A673 (cell line): ENCODE measurements around the gene TMEM91. TPM values are rescaled to one million over a fixed set of nuclear protein-coding genes. Genes with fewer than 3 reads are reported as not detected.

Source experiments
- BruUV-seq: library from RNA; stranded (reverse); fragments of 400-500 nt; replicated peaks from 2 replicates; lab custom pipeline; 2021; lab: Mats Ljungman, UMichigan
- CTCF ChIA-PET: fragments of 300-600 bp; sonication (Branson Sonifier 250); formaldehyde crosslinking; loops from one replicate; lab custom pipeline; 2022; ENCODE audit warnings: antibody characterized with exemption; lab: Charles Lee
- POLR2A ChIA-PET: fragments of 300-600 bp; sonication (Branson Sonifier 250); formaldehyde crosslinking; loops from one replicate; lab custom pipeline; 2022; ENCODE audit warnings: antibody characterized with exemption; ENCODE audit not compliant: low non-redundant PET; lab: Charles Lee
- DNase-seq: peaks from one replicate; pipeline ENCODE4 v3.0.0-alpha.2; 2015; ENCODE audit warnings: low spot score
- H3K27ac ChIP-seq: fragments of 200-600 bp; sonication (generic); 2 replicates; pipeline ENCODE4 v1.5.1; 2016; ENCODE audit warnings: mixed run types, low read depth, mild to moderate bottlenecking, mixed read lengths, antibody characterized with exemption, low read length; ENCODE audit not compliant: poor library complexity, severe bottlenecking
- H3K27me3 ChIP-seq: fragments of 200-600 bp; sonication (generic); replicated peaks from 2 replicates; pipeline ENCODE4 v1.6.1; 2017; ENCODE audit warnings: mixed run types, low read depth, mild to moderate bottlenecking, mixed read lengths, antibody characterized with exemption, low read length; ENCODE audit not compliant: insufficient read depth, poor library complexity
- H3K36me3 ChIP-seq: fragments of 200-600 bp; sonication (generic); 2 replicates; pipeline ENCODE4 v1.6.1; 2016; ENCODE audit warnings: mixed run types, mild to moderate bottlenecking, mixed read lengths, antibody characterized with exemption, low read length; ENCODE audit not compliant: insufficient read depth, poor library complexity, severe bottlenecking
- H3K4me1 ChIP-seq: fragments of 200-600 bp; sonication (generic); 2 replicates; pipeline ENCODE4 v1.6.1; 2017; ENCODE audit warnings: mixed run types, mild to moderate bottlenecking, mixed read lengths, antibody characterized with exemption, low read length; ENCODE audit not compliant: insufficient read depth, poor library complexity, severe bottlenecking
- H3K4me3 ChIP-seq: fragments of 200-600 bp; sonication (generic); 2 replicates; pipeline ENCODE4 v1.5.1; 2016; ENCODE audit warnings: low read depth, mixed run types, mild to moderate bottlenecking, mixed read lengths, low read length; ENCODE audit not compliant: poor library complexity, severe bottlenecking
- H3K9me3 ChIP-seq: fragments of 200-600 bp; sonication (generic); 2 replicates; pipeline ENCODE4 v1.6.1; 2016; ENCODE audit warnings: mixed run types, low read depth, mild to moderate bottlenecking, mixed read lengths, antibody characterized with exemption, low read length; ENCODE audit not compliant: poor library complexity, severe bottlenecking
- CTCF ChIP-seq: fragments of 300-800, 200-600 bp; sonication (generic); conservative IDR thresholded peaks from 2 replicates; pipeline ENCODE4 v1.5.1; 2017; ENCODE audit warnings: low read depth, mild to moderate bottlenecking, antibody characterized with exemption, low read length, moderate library complexity, mixed read lengths
- EZH2 ChIP-seq: fragments of 200-600 bp; sonication (generic); IDR thresholded peaks from 2 replicates; pipeline ENCODE4 v1.6.1; 2017; ENCODE audit warnings: borderline replicate concordance, low read depth, mild to moderate bottlenecking, mixed read lengths, antibody characterized with exemption, low read length; ENCODE audit not compliant: poor library complexity, severe bottlenecking
- intact Hi-C: fragments of 100-400 bp; cut with micrococcal nuclease; formaldehyde crosslinking; loops from one replicate; pipeline ENCODE4 v1.10.0; 2022; ENCODE audit not compliant: unreplicated experiment
- total RNA-seq: library from RNA; stranded (reverse); gene quantifications from 2 replicates; pipeline ENCODE4 v1.2.3, GENCODE V29; 2021

TMEM91 gene
- total RNA-seq, 1 experiment from 2014 or later: 4.9 TPM

- ChIA-PET POLR2A (no interaction called here), CTCF (no interaction called here)
- no peaks in the 10 kb centered on the region for H3K27me3 ChIP-seq
- H3K4me3 ChIP-seq: no peak overlapping the region
- peaks cover 10% of the 10 kb centered on the region for H3K4me1 ChIP-seq
- no peak overlapping the region for H3K27ac ChIP-seq
- TF ChIP-seq CTCF: no peak
- DNase-seq: no peak
- intact Hi-C loops: loop anchor here (10.0 kb wide), 1 partner anchor 349 kb away; no protein-coding TSS in a partner anchor
- H3K36me3 ChIP-seq: peaks cover 8% of the 10 kb centered on the region
- BruUV-seq: no TSS peak
- no peaks in the 10 kb centered on the region for H3K9me3 ChIP-seq
Observed at GRCh38 chr19:41395355-41395754, 19.0 kb downstream of the TMEM91 start.

GRCh38 chr19:41397086-41398049 is 21.0 kb downstream of the TMEM91 start, which contains the start of the genes BCKDHA and EXOSC5:
BCKDHA (plus strand) TSS chr19:41397818; CDS start chr19:41397828, 10 bp downstream.
EXOSC5 (minus strand) TSS chr19:41397359; CDS start chr19:41397328, 31 bp downstream.
- Histone ChIP-seq H3K4me3 (peak within 1 kb of the TSS; percentile 86), H3K36me3 (no peaks in the 10 kb centered on the region), H3K9me3 (no peaks in the 10 kb centered on the region), H3K27me3 (no peaks in the 10 kb centered on the region), H3K4me1 (peaks cover 10% of the 10 kb centered on the region), H3K27ac (peak within 1 kb of the TSS; percentile 97)
- ChIA-PET POLR2A (no interaction called here), CTCF (no interaction called here)
- DNase-seq: peak; percentile 100
- intact Hi-C loops: loop anchor here (10.0 kb wide), 1 partner anchor 347 kb away; no protein-coding TSS in a partner anchor
- TF ChIP-seq EZH2 (no peak), CTCF (no peak)
- TSS peak; percentile 74 for BruUV-seq

- TF ChIP-seq EZH2: no peak
- no peak for TF ChIP-seq CTCF
- ChIA-PET POLR2A (no interaction called here), CTCF (no interaction called here)
- Histone ChIP-seq H3K9me3 (no peaks in the 10 kb centered on the region), H3K27me3 (no peaks in the 10 kb centered on the region), H3K36me3 (no peaks in the 10 kb centered on the region), H3K27ac (peak overlapping the region; percentile 97), H3K4me3 (peak overlapping the region; percentile 86), H3K4me1 (peaks cover 10% of the 10 kb centered on the region)
- intact Hi-C loops: loop anchor here (10.0 kb wide), 1 partner anchor 347 kb away; no protein-coding TSS in a partner anchor
- DNase-seq: no peak
- BruUV-seq: no TSS peak
Observed at GRCh38 chr19:41398050-41398418, 21.7 kb downstream of the TMEM91 start.
